ENCODE results near the gene PACS2.

PACS2 gene

DNA sequence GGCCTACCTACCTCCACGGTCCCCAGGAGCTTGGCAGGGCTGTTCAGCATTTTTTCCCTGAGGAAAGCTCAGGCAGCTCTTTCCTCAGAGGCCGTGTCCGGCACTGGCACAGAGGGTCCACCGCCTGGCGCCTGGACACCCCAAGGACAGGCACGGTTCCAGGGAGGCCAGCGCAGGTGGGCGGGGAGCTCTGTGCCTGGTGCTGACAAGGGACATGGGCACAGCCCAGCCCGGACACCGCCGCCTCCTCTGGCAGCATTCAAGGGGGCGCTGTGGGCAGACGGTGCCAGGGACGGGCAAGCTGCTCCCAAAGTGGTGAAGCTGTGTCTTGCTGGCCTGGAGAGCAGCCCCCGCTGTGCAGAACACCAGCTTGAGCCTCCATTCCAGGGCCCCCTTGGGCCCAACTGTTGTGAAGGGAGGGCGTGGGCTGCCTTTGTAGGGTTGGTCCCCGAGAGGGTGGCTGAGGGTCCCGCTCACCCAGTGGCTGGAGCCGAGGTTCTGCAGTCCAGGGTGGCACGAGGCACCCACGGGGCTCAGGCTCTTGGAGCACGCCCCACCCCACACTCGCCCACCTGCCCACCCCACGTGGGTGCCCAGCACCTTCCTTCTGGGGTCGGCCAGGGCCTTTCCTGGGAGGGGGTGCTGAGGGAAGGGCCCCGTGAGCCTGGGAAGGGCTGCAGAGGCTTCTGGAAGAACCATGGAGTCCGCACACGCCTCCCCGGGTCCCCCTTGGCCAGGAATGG lies 54.5 kb downstream of the PACS2 start:
- DNase-seq (ENCODE audit: low read depth in 2 of 2): no peak

DNA sequence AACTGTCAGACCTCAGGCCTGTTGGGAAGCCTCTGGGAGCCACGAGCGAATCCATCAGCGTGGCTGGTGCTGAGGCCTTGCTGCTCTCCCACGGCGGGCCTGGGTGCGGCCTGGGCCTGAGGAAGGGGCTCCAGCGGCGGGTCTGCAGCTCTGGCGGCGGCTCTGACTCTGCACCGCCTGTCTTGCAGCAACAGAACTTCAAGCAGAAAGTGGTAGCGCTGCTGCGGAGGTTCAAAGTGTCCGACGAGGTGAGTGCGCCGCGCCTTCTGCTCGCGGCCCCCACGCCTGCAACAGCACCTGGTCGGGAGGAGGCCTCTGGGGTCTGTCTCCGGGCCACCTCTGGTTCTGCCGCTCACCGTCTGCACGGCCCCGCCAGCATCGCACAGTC lies 55.1 kb downstream of the PACS2 start:
- no peak for DNase-seq (ENCODE audit: low read depth in 2 of 2)

DNA sequence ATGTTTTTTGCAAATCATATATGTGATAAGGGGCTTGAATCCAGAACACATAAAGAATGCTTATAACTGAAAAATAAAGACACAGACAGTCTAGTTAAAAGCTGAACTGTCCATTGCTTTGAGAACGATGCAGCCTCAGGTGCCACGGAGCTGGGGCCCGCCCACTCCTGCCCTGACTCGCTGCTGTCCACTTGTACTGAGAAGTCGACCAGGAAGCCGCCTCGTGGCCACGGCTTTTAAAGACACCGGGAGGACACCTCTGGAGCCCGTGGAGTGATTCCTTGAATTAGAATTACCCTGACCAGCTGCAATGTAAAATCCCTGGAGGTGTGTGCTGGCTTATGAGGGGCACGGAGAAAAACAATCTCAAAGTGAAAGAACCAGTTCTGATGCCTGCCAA lies 59.8 kb downstream of the PACS2 start:
- DNase-seq (ENCODE audit: low read depth in 2 of 2): no peak

DNA sequence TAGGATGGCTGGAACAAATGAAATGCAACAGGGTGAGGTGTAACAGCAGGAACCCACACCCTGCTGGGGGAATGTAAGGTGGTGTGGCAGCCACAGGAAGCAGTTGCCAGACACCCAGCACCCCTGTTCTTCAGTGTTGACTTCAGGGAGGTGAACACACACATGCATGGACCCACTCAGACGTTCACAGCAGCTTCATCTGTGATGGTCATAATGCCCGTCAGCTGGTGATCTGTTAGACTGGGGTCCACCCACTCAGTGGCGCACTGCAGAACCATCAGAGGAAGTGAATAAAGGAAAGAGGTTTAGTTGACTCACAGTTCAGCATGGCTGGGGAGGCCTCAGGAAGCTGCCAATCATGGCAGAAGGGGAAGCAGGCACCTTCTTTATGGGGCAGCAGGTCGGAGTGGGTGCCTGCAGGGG lies 61.1 kb downstream of the PACS2 start:
- DNase-seq (ENCODE audit: low read depth in 2 of 2): no peak

DNA sequence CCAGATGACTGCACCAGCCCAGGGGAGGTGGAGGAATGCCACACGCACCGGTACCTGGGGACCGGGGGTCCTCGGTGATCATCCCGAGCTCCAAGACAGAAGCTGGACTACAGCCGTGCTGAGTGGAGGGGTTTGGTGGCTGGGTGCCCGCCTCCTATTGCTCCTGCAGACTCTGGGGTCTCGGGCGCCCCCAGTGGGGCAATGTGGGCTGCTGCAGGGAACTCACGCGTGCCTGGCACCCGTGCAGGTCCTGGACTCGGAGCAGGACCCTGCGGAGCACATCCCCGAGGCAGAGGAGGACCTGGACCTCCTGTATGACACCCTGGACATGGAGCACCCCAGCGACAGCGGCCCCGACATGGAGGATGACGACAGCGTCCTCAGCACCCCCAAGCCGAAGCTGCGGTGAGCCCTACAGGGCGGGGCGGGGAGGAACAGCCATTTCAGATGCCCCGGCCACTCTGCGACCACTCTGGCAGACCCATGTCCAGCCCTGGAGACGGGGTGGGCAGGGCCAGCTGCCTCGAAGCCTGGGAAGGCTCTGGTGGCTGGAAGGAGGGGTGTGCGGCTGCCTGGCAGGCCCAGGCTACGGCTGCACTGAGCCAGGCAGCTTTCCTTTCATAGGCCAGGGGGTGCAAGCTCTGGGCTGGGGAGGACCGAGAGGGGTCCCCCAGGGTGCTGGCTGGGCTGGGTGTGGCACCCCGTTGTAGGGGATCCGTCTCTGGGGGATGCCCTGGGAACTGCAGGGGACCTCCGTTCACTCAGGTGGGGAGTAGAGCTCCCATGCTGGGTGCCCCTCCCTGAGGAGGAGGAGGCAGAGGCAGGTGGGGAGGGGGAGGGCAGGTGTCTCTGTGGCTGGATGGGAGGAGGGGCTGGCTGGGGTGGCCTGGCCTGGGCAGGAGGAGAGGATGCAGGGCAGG lies 62.2 kb downstream of the PACS2 start:
- DNase-seq (ENCODE audit: low read depth in 2 of 2): no peak

DNA sequence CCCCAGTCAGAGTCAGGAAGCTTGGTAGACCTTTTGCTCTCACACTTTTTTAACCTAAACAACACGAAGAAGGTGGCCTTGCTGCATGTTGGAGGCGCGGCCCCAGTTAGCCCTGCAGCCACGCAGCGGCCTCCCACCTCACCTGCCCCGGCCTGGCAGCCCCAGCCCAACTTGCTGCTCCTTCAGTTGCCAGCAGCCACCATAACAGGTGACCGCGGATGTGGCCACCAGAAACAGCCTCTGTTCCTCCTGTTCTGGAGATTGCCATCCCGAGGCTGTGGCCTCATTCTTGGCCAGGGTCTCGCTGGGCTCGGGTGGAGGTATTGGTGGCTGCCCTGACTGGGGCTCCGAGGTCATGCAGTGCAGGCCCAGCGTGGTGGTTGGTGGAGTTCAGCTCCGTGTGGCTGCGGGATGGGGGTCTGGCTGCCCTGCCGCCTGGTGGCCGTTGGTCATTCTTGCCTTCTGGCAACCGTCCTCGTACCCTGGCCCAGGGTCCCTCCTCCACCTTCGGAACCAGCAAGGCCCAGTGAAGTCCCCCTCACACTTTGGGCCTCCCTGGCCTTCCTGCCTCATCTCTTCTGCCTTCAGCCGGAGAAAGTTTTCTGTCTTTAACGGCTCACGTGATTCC lies 63.1 kb downstream of the PACS2 start:
- no peak for DNase-seq (ENCODE audit: low read depth in 2 of 2)

DNA sequence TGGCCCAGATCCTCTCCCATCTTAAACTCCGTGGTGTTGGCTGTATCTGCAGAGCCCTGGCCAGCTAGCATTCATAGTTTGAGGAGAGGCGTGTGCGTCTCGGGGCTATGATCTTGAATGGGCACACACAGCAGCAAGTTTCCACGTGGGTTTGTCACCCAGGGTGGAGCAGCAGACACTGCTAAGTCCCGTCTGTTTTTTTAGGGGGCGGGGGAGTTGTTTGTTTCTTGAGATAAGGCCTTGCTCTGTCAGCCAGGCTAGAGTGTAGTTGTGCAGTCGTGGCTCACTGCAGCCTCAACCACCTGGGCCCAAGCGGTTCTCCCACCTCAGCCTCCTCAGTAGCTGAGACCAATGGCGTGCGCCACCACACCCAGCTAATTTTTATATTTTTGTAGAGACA lies 63.7 kb downstream of the PACS2 start:
- no peak for DNase-seq (ENCODE audit: low read depth in 2 of 2)

DNA sequence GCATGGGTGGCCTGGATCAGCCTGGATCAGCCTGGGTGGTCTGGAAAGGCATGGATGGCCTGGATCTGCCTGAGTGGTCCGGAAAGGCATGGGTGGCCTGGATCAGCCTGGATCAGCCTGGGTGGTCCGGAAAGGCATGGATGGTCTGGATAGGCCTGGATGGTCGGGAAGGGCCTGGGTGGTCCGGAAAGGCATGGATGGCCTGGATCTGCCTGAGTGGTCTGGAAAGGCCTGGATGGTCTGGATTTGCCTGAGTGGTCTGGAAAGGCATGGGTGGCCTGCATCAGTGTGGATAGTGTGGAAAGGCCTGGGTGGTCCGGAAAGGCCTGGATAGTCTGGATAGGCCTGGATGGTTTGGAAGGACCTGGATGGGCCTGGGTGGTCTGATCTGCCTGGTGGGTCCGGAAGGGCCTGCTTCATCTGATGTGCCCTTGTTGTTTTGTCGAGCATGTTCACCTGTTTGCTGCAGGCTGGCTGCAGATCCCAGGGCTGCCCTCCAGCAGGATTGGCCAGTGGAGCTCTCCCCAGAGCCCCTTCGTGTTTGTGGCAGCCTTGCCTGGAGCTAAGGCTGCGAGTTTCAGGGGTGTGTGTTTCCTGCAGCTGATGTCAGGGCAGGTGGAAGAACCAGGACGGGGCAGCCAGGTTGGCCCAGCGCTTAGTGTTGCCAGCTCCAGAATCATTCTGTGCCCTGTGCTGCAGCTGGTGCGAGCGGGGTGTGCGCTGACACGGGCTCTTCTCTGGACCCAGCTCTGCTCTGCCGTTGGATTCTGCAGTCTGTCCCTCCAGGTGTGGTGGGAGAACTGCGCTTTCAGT lies 64.5 kb downstream of the PACS2 start:
- DNase-seq (ENCODE audit: low read depth in 2 of 2): no peak

DNA sequence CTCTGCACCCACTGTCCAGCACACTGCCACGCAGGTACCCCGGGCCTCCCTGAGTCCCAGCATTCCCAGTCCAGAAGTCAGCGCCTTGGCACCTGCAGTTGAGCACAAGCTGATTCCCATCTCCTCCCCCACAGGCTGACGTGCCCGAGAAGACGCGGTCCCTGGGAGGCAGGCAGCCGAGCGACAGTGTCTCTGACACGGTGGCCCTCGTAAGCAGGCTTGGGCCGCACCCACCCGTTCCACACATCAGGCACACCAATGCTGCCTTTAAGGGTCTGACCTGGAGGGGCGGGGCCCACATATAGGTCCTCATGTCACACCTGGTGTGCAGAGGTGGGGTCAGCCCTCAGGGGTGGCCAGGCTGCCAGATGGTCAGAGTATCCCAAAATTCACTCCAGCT lies 65.4 kb downstream of the PACS2 start:
- no peak for DNase-seq (ENCODE audit: low read depth in 2 of 2)

DNA sequence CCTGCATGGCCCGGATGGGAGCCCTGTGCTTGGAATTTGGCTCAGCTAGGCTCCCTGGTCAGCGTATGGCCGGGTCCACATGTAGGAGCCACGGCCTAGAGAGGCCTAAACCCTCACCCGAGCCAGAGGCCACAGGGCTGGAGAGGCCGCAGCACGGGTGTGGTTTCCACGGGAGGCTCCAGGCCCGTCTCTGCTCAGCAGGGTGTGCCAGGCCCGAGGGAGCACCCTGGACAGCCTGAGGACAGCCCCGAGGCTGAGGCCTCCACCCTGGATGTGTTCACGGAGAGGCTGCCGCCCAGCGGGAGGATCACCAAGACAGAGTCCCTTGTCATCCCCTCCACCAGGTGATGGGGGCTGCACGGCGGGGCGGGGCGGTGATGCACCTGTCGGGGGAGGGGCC lies 66.2 kb downstream of the PACS2 start:
- no peak for DNase-seq (ENCODE audit: low read depth in 2 of 2)

DNA sequence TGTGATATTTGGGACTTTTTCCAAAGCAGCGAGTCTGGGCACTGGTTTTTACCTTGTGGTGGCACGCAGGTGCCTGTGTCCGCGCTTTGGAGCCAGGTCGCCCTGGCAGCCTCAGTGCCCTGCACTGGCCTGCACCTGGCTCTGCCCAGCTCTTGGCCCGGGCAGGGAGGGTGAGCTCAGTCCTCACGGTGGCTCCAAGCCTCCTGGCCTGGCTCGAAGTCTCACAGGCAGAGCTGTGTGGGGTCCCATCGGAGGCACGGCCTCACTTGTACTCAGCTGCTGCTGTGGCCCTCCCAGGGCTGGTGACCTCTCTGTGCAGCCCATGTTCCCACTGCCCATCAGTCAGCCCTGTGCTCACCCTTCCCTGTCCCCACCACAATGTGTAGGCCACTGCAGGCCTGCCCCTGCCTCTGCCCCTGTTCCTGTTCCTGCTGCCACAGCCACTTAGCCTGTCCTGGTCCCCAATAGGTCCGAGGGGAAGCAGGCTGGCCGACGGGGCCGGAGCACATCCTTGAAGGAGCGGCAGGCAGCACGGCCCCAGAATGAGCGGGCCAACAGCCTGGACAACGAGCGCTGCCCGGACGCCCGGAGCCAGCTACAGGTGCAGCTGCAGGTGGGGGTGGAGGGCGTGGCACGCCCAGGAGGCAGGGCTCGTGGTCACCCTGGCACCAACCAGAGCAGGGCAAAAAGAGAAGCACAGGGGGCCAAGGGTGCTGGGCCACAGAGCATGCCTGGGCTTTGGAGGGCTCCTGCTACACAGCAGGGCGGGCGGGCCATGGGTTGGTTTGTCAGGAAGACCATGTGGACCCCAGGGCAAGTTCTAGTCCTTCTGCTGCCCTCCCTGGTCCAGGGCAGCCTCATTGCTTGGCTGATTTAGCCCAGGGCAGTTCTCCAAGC lies 67.1 kb downstream of the PACS2 start:
- no peak for DNase-seq (ENCODE audit: low read depth in 2 of 2)

DNA sequence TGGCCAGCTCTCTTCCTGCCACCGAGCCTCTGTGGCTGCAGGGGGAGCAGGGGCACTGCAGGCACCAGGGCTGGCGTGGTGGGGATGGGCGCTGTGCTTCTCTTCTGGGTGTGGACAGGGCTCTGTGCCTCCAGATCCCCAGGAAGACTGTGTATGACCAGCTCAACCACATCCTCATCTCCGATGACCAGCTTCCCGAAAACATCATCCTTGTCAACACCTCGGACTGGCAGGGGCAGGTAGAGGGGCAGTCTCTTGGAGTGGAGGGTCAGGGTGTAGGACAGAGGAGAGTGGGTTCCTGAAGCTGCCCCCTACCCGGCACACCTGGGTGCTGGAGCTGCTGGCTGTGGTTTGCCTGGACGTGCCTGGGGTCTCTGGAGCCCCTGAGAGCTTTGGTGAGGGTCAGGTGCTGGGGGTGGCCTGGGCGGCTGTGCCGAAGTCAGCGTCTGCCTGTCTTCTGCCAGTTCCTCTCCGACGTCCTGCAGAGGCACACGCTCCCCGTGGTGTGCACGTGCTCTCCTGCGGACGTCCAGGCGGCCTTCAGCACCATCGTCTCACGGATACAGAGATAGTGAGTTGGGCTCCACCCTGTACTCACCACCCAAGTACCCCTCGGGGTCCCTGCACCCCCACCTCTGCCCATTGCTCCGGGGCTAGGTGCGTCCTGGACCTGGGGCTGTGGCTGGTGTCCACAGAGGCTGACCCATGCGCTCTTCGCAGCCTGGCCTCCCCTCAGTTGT lies 68.0 kb downstream of the PACS2 start:
- DNase-seq (ENCODE audit: low read depth in 2 of 2): no peak

DNA sequence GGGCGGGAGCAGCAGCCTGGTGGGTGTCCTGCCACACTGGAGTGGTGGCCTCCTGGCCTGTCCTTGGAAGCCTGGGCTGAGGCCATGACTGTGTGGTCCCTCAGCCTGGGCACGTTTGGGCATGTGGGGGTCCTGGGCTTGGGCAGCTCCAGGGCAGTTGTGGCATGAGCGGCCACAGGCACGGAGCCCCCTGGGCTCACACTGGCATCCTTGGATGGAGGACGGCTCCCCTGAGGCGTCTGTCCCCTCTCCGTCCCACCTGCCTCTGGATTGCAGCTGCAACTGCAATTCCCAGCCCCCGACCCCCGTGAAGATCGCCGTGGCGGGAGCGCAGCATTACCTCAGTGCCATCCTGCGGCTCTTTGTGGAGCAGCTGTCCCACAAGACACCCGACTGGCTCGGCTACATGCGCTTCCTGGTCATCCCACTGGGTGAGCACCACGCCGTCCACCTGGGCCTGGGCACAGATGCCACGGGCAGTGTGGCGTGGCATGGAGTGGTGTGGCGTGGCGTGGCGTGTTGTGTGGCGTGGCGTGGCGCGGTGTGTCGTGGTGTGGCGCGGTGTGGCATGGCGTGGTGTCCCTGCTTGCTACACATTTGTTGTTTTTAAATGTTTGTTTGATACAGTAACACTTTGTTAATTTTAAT lies 68.7 kb downstream of the PACS2 start:
- no peak for DNase-seq (ENCODE audit: low read depth in 2 of 2)

DNA sequence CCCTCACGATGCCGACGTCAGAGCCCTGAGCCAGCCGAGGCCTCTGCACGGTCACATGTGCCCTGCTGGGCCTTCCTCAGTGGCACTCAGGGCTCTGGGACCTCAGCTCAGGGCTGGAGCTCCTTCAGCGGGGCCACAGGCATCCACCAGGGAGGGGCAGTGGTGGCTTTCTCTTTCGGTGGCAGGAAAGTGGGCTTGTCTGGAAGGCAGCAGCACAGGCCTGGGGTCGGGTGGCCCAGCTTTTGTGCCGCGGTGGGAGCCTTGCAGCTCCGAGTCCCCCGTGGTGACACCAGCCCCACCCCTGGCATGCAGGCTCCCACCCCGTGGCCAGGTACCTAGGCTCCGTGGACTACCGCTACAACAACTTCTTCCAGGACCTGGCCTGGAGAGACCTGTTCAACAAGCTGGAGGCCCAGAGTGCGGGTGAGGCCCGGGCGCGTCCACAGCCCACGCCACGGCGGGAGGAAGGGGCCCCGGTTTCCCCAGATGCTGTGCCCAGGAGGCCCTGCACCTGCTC lies 69.6 kb downstream of the PACS2 start:
- no peak for DNase-seq (ENCODE audit: low read depth in 2 of 2)

DNA sequence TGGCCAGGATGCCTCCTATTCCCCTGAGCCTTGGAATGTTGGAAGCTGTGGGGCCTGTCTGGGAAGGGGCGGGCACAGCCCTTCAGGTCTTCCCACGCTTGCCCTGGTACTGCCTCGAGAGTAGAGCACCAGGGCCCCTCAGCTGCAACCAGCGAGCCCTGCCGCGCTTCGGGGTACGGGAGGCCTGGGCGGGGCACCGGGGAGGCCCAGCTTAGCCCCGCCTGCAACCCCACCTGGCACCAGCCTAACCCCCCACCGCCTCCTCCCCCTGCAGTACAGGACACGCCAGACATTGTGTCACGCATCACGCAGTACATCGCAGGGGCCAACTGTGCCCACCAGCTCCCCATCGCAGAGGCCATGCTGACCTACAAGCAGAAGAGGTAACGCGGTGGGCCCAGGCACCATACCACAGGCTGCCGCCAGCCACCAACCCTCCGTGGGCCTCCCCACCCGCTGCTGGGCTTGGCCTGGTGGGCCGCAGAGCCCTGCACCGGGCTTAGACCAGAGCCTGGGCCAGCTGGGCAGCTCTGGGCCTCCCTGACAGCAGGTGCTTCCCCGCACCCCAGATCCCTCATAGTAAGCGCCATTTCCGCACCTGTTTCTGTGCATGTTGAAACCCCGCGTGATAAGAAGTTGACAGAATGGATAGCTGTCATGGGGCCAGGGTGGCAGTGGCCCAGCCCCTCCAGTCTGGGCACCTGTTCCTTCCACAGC lies 70.2 kb downstream of the PACS2 start:
- DNase-seq (ENCODE audit: low read depth in 2 of 2): no peak

DNA sequence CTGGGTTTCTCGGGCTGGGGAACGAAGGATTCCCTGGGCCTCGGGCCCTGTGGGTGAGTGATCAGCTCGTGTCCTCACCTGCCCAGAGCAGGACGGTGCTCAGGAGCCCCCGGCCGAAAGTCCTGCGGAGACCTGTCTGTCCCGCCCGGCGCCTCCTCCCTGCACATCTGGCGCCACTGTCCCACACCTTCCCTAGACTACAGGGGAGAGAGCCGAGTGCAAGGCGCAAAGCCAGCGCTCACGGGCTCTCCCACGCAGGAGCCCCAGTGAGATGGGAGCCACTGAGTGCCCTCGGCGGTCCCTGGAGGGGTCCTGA lies 70.7 kb downstream of the PACS2 start:
- DNase-seq (ENCODE audit: low read depth in 2 of 2): no peak

DNA sequence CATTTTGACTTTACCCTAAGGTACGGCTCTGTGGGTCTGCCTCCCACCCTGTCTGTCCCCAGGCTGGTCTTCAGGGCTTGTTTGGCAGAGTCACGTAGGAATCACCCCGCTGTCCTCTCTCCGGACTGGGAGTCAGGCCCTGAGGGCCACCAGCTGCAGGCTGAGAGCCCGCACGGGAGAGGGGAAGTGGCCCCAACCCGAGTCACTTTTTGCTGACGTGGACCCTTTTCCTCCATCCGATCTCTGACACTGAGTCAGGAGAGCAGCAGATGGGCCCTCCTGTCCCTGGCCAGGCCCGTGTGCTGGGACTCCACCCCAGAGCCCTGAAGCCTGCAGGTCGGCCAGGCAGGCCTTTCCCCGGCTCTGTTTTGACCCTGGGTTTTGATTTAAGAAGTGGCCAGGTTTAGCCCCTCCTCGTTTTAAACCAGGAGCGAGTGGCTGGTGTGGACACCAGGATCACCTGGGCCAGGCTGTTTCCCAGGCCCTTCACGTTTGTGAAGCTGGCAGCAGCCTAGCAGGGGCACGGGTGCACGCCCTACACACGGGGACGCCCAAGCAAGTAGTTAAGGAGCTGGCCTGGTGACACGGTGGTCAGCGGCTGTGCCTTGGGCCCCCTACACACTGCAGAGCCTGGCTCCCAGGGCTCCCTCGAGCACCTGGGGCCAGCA lies 71.3 kb downstream of the PACS2 start:
- no peak for DNase-seq (ENCODE audit: low read depth in 2 of 2)
